Adrenal gland (tissue), 5 donors: Measurements from ENCODE around the gene CHRDL2.
"Not testable (repeated sequence)": the region's sequence is repeated elsewhere in the genome, so short reads cannot be mapped to it uniquely, and the experiment has no call there.

Experiments
- CTCF ChIP-seq, 6 experiments: fragments of 450-650 bp in 4 of 6; fragments of 200-600 bp in 2 of 6; sonication (generic) in 1 of 6; IDR thresholded peaks; 1 replicate in 5 of 6; 2 replicates in 1 of 6; pipeline versions ENCODE4 v1.5.1 to v1.8.0; 2016 to 2021; ENCODE audit warnings: antibody characterized with exemption in 6 of 6, mild to moderate bottlenecking in 2 of 6, moderate library complexity in 1 of 6
- POLR2A ChIP-seq, 2 donors: fragments of 450-650 bp; IDR thresholded peaks; one replicate each; pipeline ENCODE4 v1.6.1; 2017; ENCODE audit warnings: antibody characterized with exemption in 2 of 2, mild to moderate bottlenecking in 2 of 2, moderate library complexity in 1 of 2
- donor health status: DM: no; HTN: no; CAD: no.

GRCh38 chr11:74659124-74659523, 72.1 kb downstream of the CHRDL2 start:
- TF ChIP-seq POLR2A, CTCF (IDR thresholded peaks at IDR 0.05): not testable (repeated sequence)
